Lower leg skin (tissue), 3 donors: ENCODE measurements around the gene SLC52A3.

Source experiments
- POLR2A ChIP-seq, 2 donors: fragments of 450-650 bp; IDR thresholded peaks; one replicate each; pipeline ENCODE4 v1.6.1; 2016 to 2017; ENCODE audit warnings: antibody characterized with exemption in 2 of 2, mild to moderate bottlenecking in 1 of 2, moderate library complexity in 1 of 2
- TF ChIP-seq, protein P1 (sequence below), 3 donors: fragments of 450-650 bp; IDR thresholded peaks; one replicate each; pipeline ENCODE4 v1.5.1; 2016; ENCODE audit warnings: antibody characterized with exemption in 3 of 3, mild to moderate bottlenecking in 3 of 3, moderate library complexity in 2 of 3

DNA sequence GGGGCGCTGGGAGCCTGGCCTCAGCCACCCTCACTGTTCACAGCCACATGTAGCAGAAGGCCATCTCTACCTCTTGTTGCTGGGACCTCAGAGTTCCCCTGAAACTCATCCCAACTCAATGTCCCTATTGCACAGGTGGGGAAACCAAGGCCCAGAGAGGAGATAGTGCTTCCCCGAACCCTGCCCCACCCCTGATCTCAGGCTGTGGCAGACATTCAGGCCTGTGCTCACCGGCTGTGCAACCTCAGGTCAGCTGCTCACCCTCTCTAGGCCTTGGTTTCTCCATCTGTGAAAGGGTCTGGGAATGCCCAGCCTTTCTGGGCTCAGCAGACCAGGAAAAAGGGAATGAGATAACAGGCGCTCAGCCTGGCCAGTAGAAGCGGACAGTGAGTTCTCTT is 6.4 kb upstream of the SLC52A3 start:
- TF ChIP-seq, protein P1, sequence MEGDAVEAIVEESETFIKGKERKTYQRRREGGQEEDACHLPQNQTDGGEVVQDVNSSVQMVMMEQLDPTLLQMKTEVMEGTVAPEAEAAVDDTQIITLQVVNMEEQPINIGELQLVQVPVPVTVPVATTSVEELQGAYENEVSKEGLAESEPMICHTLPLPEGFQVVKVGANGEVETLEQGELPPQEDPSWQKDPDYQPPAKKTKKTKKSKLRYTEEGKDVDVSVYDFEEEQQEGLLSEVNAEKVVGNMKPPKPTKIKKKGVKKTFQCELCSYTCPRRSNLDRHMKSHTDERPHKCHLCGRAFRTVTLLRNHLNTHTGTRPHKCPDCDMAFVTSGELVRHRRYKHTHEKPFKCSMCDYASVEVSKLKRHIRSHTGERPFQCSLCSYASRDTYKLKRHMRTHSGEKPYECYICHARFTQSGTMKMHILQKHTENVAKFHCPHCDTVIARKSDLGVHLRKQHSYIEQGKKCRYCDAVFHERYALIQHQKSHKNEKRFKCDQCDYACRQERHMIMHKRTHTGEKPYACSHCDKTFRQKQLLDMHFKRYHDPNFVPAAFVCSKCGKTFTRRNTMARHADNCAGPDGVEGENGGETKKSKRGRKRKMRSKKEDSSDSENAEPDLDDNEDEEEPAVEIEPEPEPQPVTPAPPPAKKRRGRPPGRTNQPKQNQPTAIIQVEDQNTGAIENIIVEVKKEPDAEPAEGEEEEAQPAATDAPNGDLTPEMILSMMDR (IDR thresholded peaks at IDR 0.05) = no peak
- TF ChIP-seq POLR2A (IDR thresholded peaks at IDR 0.05) = no peak
